PC-3 (cell line): ENCODE data around the gene PHF19. TPM values are rescaled to one million over a fixed set of nuclear protein-coding genes. Genes with fewer than 3 reads are reported as not detected.

Experiments
- ATAC-seq: fragments of 200-7000 bp; cut with Tn5 transposase; 2 replicates; pipeline ENCODE4 v1.9.1; 2020; ENCODE audit warnings: mild to moderate bottlenecking, moderate library complexity
- BruUV-seq: library from RNA; stranded (reverse); fragments of 400-500 nt; replicated peaks from 2 replicates; lab custom pipeline; 2021; lab: Mats Ljungman, UMichigan
- CTCF ChIA-PET: fragments of 300-600 bp; sonication (Branson Sonifier 250); formaldehyde crosslinking; loops from one replicate; lab custom pipeline; 2022; ENCODE audit warnings: antibody characterized with exemption; lab: Charles Lee
- POLR2A ChIA-PET: fragments of 300-600 bp; sonication (Branson Sonifier 250); formaldehyde crosslinking; loops from one replicate; lab custom pipeline; 2022; ENCODE audit warnings: antibody characterized with exemption; ENCODE audit not compliant: unreplicated experiment; lab: Charles Lee
- DNase-seq: peaks from one replicate; pipeline ENCODE4 v3.0.0-alpha.2; 2015
- H2AFZ ChIP-seq: fragments of 300-600 bp; sonication (generic); 2 replicates; pipeline ENCODE4 v1.6.0; 2016; ENCODE audit warnings: antibody characterized with exemption, low read length
- H3F3A ChIP-seq: fragments of 300-600 bp; sonication (generic); one replicate; pipeline ENCODE4 v1.6.0; 2017; ENCODE audit warnings: antibody characterized with exemption, low read length, control low read depth, mild to moderate bottlenecking; ENCODE audit not compliant: unreplicated experiment
- H3K27ac ChIP-seq: fragments of 300-600 bp; sonication (generic); 2 replicates; pipeline ENCODE4 v1.5.1; 2016; ENCODE audit warnings: mild to moderate bottlenecking, low read length
- H3K27me3 ChIP-seq: fragments of 300-600 bp; sonication (generic); 2 replicates; pipeline ENCODE4 v1.6.1; 2016; ENCODE audit warnings: low read length, mixed read lengths
- H3K36me3 ChIP-seq: fragments of 300-600 bp; sonication (generic); 2 replicates; pipeline ENCODE4 v1.6.1; 2016; ENCODE audit warnings: low read depth, mixed run types, low read length, mixed read lengths
- H3K4me1 ChIP-seq: fragments of 300-600 bp; sonication (generic); 2 replicates; pipeline ENCODE4 v1.5.1; 2016; ENCODE audit warnings: low read length; ENCODE audit not compliant: insufficient read depth
- H3K4me2 ChIP-seq: fragments of 300-600 bp; sonication (generic); 2 replicates; pipeline ENCODE4 v1.6.0; 2016; ENCODE audit warnings: low read length
- H3K4me3 ChIP-seq: fragments of 300-600 bp; sonication (generic); 2 replicates; pipeline ENCODE4 v1.5.1; 2016; ENCODE audit warnings: mild to moderate bottlenecking, low read length, mixed read lengths
- H3K79me2 ChIP-seq: fragments of 300-600 bp; sonication (generic); 2 replicates; pipeline ENCODE4 v1.6.1; 2017; ENCODE audit warnings: low read length, mixed read lengths
- H3K9ac ChIP-seq: fragments of 300-600 bp; sonication (generic); 2 replicates; pipeline ENCODE4 v1.6.0; 2016; ENCODE audit warnings: mild to moderate bottlenecking, low read length
- H3K9me2 ChIP-seq: fragments of 300-600 bp; sonication (generic); replicated peaks from 2 replicates; pipeline ENCODE4 v1.6.1; 2016; ENCODE audit warnings: mixed run types, low read length, mixed read lengths
- H3K9me3 ChIP-seq: fragments of 300-600 bp; sonication (generic); 2 replicates; pipeline ENCODE4 v1.6.1; 2016; ENCODE audit warnings: low read length, mixed read lengths
- H4K20me1 ChIP-seq: fragments of 300-600 bp; sonication (generic); 2 replicates; pipeline ENCODE4 v1.6.1; 2016; ENCODE audit warnings: low read length, mixed read lengths
- EZH2 ChIP-seq: fragments of 300-600 bp; sonication (generic); IDR thresholded peaks from one replicate; pipeline ENCODE4 v1.6.1; 2017; ENCODE audit warnings: antibody characterized with exemption, mild to moderate bottlenecking, low read length; ENCODE audit not compliant: unreplicated experiment
- EZH2phosphoT487 ChIP-seq: fragments of 300-600 bp; sonication (generic); IDR thresholded peaks from 2 replicates; pipeline ENCODE4 v1.6.1; 2018; ENCODE audit warnings: mild to moderate bottlenecking, antibody characterized with exemption, low read length, borderline replicate concordance
- intact Hi-C: fragments of 100-400 bp; cut with micrococcal nuclease; formaldehyde crosslinking; loops from 2 replicates; pipeline ENCODE4 v1.9.0; 2023
- total RNA-seq: library from RNA; depleted of rRNA; stranded (reverse); fragments of >200 nt; gene quantifications from 2 replicates; pipeline ENCODE4 v1.2.3, GENCODE V29; 2014
- TF ChIP-seq, protein P1 (sequence below): fragments of 300-600 bp; sonication (generic); conservative IDR thresholded peaks from 2 replicates; pipeline ENCODE4 v1.5.1; 2017; ENCODE audit warnings: antibody characterized with exemption, low read depth, mild to moderate bottlenecking, low read length

The PHF19 gene
- total RNA-seq, 1 experiment from 2014 or later: 104 TPM

DNA sequence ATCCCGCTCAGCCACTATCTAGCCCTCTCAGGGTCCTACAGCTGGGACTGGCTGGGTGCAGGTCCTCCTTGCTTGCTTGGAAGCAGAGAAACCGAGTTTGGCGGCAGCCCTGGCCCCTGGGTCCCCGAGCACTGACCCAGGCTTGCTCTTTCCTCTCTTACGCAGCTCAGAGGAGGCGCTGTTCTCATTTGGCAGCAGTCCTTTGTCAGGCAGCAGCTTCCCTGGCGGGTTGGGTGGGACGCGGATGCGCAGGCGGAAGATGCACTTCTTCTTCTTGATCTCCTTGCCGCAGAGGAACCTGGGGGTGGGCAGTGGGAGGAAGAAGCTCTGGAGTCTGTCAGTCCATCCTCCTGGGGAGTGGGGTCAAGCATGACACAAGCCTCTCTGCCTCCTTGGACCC, 14.5 kb downstream of the PHF19 start:
- ChIA-PET POLR2A (no interaction called here), CTCF (no interaction called here)
- Histone ChIP-seq H3K4me3 (no peak overlapping the region), H3K4me1 (no peaks in the 10 kb centered on the region), H3K79me2 (no peaks in the 10 kb centered on the region), H3K4me2 (no peak overlapping the region), H3K9me3 (no peaks in the 10 kb centered on the region), H3K36me3 (peaks cover 12% of the 10 kb centered on the region; the same call in 1 of the 2 replicates), H3K27ac (no peak overlapping the region), H3K27me3 (no peaks in the 10 kb centered on the region), H4K20me1 (no peaks in the 10 kb centered on the region), H3K9ac (no peak overlapping the region), H2AFZ (no peak overlapping the region), H3F3A (no peaks in the 10 kb centered on the region), H3K9me2 (no peaks in the 10 kb centered on the region)
- no peak for ATAC-seq
- no peak for DNase-seq
- TF ChIP-seq, protein P1, sequence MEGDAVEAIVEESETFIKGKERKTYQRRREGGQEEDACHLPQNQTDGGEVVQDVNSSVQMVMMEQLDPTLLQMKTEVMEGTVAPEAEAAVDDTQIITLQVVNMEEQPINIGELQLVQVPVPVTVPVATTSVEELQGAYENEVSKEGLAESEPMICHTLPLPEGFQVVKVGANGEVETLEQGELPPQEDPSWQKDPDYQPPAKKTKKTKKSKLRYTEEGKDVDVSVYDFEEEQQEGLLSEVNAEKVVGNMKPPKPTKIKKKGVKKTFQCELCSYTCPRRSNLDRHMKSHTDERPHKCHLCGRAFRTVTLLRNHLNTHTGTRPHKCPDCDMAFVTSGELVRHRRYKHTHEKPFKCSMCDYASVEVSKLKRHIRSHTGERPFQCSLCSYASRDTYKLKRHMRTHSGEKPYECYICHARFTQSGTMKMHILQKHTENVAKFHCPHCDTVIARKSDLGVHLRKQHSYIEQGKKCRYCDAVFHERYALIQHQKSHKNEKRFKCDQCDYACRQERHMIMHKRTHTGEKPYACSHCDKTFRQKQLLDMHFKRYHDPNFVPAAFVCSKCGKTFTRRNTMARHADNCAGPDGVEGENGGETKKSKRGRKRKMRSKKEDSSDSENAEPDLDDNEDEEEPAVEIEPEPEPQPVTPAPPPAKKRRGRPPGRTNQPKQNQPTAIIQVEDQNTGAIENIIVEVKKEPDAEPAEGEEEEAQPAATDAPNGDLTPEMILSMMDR: no peak
- no peak for TF ChIP-seq EZH2phosphoT487
- no peak for TF ChIP-seq EZH2
- intact Hi-C loops: no loop called here
- BruUV-seq: no TSS peak

DNA sequence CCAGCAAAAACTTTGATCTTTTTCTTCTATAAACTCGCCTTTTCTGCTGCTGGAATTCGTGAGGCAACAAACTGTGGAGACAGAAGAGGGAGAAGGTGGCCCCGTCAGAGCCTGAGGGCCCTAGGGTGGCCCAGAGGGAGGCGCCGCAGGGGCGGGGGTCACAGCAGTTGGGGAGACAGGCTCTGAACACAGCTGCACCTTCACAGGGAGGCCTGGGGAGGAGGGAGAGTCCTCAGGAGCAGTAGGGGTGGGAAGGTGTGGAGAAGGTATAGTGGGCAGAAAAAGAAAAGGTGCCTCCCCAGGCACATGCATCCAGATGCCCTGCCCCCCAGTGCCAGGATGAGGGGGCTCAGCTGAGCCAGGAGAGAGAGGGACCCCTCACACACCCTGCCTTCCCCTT, 15.1 kb downstream of the PHF19 start:
- POLR2A ChIA-PET: no interaction called here

DNA sequence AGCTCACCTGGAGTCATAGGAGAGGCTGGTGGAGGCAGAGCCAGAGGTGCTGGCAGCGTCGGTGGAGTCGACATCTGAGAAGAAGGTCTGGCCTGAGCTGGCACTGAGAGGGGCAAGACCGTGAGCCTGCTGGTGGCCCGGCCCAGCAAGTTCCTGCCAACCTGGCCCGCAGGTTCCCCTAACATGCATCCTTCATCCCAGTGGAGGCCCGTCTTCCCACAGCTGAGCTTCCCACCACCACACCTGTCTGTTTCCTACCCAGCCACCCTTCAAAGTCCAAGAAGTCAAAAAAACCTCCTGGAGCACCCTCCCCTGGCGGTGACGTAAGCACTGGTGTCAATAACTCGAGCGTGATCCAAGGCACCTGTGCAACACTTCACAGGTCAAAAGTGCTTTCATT, 16.9 kb downstream of the PHF19 start:
- Histone ChIP-seq H3K4me3 (no peak overlapping the region), H3K27me3 (no peaks in the 10 kb centered on the region), H3K9ac (no peak overlapping the region), H3K4me1 (no peaks in the 10 kb centered on the region), H4K20me1 (no peaks in the 10 kb centered on the region), H3K4me2 (no peak overlapping the region), H3K9me2 (no peaks in the 10 kb centered on the region), H3K27ac (no peak overlapping the region), H2AFZ (no peak overlapping the region), H3K79me2 (no peaks in the 10 kb centered on the region), H3K9me3 (no peaks in the 10 kb centered on the region), H3K36me3 (peaks cover 9% of the 10 kb centered on the region; the same call in 1 of the 2 replicates), H3F3A (no peaks in the 10 kb centered on the region)
- ChIA-PET CTCF (no interaction called here), POLR2A (no interaction called here)
- ATAC-seq (no peak), DNase-seq (no peak)
- intact Hi-C loops: no loop called here
- TF ChIP-seq, protein P1: no peak
- BruUV-seq: no TSS peak

More for the DNA sequence above, 15.1 kb downstream of the PHF19 start:
- Histone ChIP-seq H3K27ac (no peak overlapping the region), H4K20me1 (no peaks in the 10 kb centered on the region), H3F3A (no peaks in the 10 kb centered on the region), H3K36me3 (peaks cover 14% of the 10 kb centered on the region; the same call in 1 of the 2 replicates), H3K9me2 (no peaks in the 10 kb centered on the region), H3K27me3 (no peaks in the 10 kb centered on the region), H3K9ac (no peak overlapping the region), H3K4me3 (no peak overlapping the region), H3K4me1 (no peaks in the 10 kb centered on the region), H3K4me2 (no peak overlapping the region), H3K79me2 (no peaks in the 10 kb centered on the region), H3K9me3 (no peaks in the 10 kb centered on the region), H2AFZ (no peak overlapping the region)
- CTCF ChIA-PET: no interaction called here
- intact Hi-C loops: no loop called here
- DNase-seq (no peak), ATAC-seq (no peak)
- no TSS peak for BruUV-seq
- TF ChIP-seq EZH2phosphoT487 (no peak), EZH2 (no peak)
- TF ChIP-seq, protein P1: no peak
